Left ventricle myocardium inferior (tissue), 1 donor: ENCODE results near the gene SORCS3. TPM values are rescaled to one million over a fixed set of nuclear protein-coding genes. Genes with fewer than 3 reads are reported as not detected.

Experiments used
- DNase-seq: peaks from one replicate; pipeline ENCODE4 v3.0.0-alpha.2; 2020
- H3K27ac ChIP-seq: fragments of 200-600 bp; replicated peaks from 2 replicates; pipeline ENCODE4 v1.8.0; 2021
- H3K27me3 ChIP-seq: fragments of 200-600 bp; 2 replicates; pipeline ENCODE4 v1.8.0; 2021; ENCODE audit warnings: low read depth
- H3K36me3 ChIP-seq: fragments of 200-600 bp; 2 replicates; pipeline ENCODE4 v1.8.0; 2021
- H3K4me1 ChIP-seq: fragments of 200-600 bp; 2 replicates; pipeline ENCODE4 v1.8.0; 2021
- H3K4me3 ChIP-seq: fragments of 200-600 bp; 2 replicates; pipeline ENCODE4 v1.8.0; 2021; ENCODE audit warnings: mild to moderate bottlenecking, moderate library complexity
- H3K9me3 ChIP-seq: fragments of 200-600 bp; replicated peaks from 2 replicates; pipeline ENCODE4 v1.8.0; 2021
- intact Hi-C: fragments of 100-400 bp; cut with micrococcal nuclease; formaldehyde crosslinking; loops from one replicate; pipeline ENCODE4 v1.11.0; 2022
- total RNA-seq: library from RNA; stranded (reverse); fragmentation: NEBNext Ultra II Directional; extraction: Animal tissue kit (Norgen Biotek cat#: 25700); gene quantifications from one replicate; pipeline ENCODE4 v1.2.1, GENCODE V29; 2021
- TF ChIP-seq, protein P1 (sequence below): fragments of 200-600 bp; IDR thresholded peaks from 2 replicates; pipeline ENCODE4 v1.8.0; 2021; ENCODE audit warnings: antibody characterized with exemption, mild to moderate bottlenecking, borderline replicate concordance
- donor health status: DM: no; HTN: yes; CAD: no; lungs with severe emphysema.

The SORCS3 gene
- total RNA-seq, 1 donor from 2014 or later: 0.03 TPM

- DNase-seq: no peak
- TF ChIP-seq, protein P1, sequence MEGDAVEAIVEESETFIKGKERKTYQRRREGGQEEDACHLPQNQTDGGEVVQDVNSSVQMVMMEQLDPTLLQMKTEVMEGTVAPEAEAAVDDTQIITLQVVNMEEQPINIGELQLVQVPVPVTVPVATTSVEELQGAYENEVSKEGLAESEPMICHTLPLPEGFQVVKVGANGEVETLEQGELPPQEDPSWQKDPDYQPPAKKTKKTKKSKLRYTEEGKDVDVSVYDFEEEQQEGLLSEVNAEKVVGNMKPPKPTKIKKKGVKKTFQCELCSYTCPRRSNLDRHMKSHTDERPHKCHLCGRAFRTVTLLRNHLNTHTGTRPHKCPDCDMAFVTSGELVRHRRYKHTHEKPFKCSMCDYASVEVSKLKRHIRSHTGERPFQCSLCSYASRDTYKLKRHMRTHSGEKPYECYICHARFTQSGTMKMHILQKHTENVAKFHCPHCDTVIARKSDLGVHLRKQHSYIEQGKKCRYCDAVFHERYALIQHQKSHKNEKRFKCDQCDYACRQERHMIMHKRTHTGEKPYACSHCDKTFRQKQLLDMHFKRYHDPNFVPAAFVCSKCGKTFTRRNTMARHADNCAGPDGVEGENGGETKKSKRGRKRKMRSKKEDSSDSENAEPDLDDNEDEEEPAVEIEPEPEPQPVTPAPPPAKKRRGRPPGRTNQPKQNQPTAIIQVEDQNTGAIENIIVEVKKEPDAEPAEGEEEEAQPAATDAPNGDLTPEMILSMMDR: peak; percentile 58
- intact Hi-C loops: no loop called here
- no peaks in the 10 kb centered on the region for H3K9me3 ChIP-seq
- H3K4me3 ChIP-seq: no peak overlapping the region
- H3K4me1 ChIP-seq: peaks cover 7% of the 10 kb centered on the region
- H3K27me3 ChIP-seq: peaks cover 38% of the 10 kb centered on the region
- no peak overlapping the region for H3K27ac ChIP-seq
- H3K36me3 ChIP-seq: no peaks in the 10 kb centered on the region
Measured at GRCh38 chr10:104777086-104777799, 136.2 kb downstream of the SORCS3 start.

GRCh38 chr10:104778371-104778770, 137.3 kb downstream of the SORCS3 start:
- H3K4me3 ChIP-seq: no peak overlapping the region
- peaks cover 7% of the 10 kb centered on the region for H3K4me1 ChIP-seq
- H3K27me3 ChIP-seq: peaks cover 31% of the 10 kb centered on the region
- intact Hi-C loops: no loop called here
- no peak for DNase-seq
- no peaks in the 10 kb centered on the region for H3K9me3 ChIP-seq
- no peaks in the 10 kb centered on the region for H3K36me3 ChIP-seq
- TF ChIP-seq, protein P1: no peak
- H3K27ac ChIP-seq: no peak overlapping the region

- H3K27me3 ChIP-seq: peaks cover 21% of the 10 kb centered on the region
- no peaks in the 10 kb centered on the region for H3K36me3 ChIP-seq
- no peak for DNase-seq
- TF ChIP-seq, protein P1: no peak
- intact Hi-C loops: no loop called here
- no peaks in the 10 kb centered on the region for H3K9me3 ChIP-seq
- H3K4me1 ChIP-seq: peaks cover 7% of the 10 kb centered on the region
- no peak overlapping the region for H3K27ac ChIP-seq
- H3K4me3 ChIP-seq: no peak overlapping the region
Measured at GRCh38 chr10:104779701-104780100, 138.6 kb downstream of the SORCS3 start.

GRCh38 chr10:104780165-104780564, 139.1 kb downstream of the SORCS3 start:
- TF ChIP-seq, protein P1: no peak
- Histone ChIP-seq H3K4me3 (no peak overlapping the region), H3K4me1 (peaks cover 7% of the 10 kb centered on the region), H3K27ac (no peak overlapping the region), H3K9me3 (no peaks in the 10 kb centered on the region), H3K36me3 (no peaks in the 10 kb centered on the region), H3K27me3 (peaks cover 17% of the 10 kb centered on the region)
- DNase-seq: no peak
- intact Hi-C loops: no loop called here

- no peaks in the 10 kb centered on the region for H3K9me3 ChIP-seq
- TF ChIP-seq, protein P1: no peak
- no peak overlapping the region for H3K4me3 ChIP-seq
- H3K4me1 ChIP-seq: peaks cover 7% of the 10 kb centered on the region
- H3K27me3 ChIP-seq: peaks cover 18% of the 10 kb centered on the region
- no peak for DNase-seq
- no peaks in the 10 kb centered on the region for H3K36me3 ChIP-seq
- intact Hi-C loops: no loop called here
- H3K27ac ChIP-seq: no peak overlapping the region
Measured at GRCh38 chr10:104780946-104781595, 140.0 kb downstream of the SORCS3 start.
